SJCRH30 (cell line): ENCODE measurements around the gene STRA8. TPM values are rescaled to one million over a fixed set of nuclear protein-coding genes. Genes with fewer than 3 reads are reported as not detected.
A peak's percentile ranks its signal among the peaks of the same experiment; 100 is the strongest.

Experiments
- DNase-seq, 2 experiments: peaks; one replicate each; pipeline ENCODE4 v3.0.0-alpha.2; 2015 to 2020
- H3K27ac ChIP-seq: fragments of 250-450 bp; sonication (Bioruptor Pico); 2 replicates; pipeline ENCODE4 v1.5.1; 2020; ENCODE audit warnings: mild to moderate bottlenecking, moderate library complexity
- H3K27me3 ChIP-seq: fragments of 250-450 bp; sonication (Bioruptor Pico); 2 replicates; pipeline ENCODE4 v1.5.1; 2020; ENCODE audit warnings: mild to moderate bottlenecking, moderate library complexity
- H3K36me3 ChIP-seq: fragments of 250-450 bp; sonication (Bioruptor Pico); 2 replicates; pipeline ENCODE4 v1.5.1; 2020; ENCODE audit warnings: mild to moderate bottlenecking, moderate library complexity
- H3K4me1 ChIP-seq: fragments of 250-450 bp; sonication (Bioruptor Pico); 2 replicates; pipeline ENCODE4 v1.5.1; 2020; ENCODE audit warnings: mild to moderate bottlenecking, moderate library complexity
- H3K4me3 ChIP-seq: fragments of 250-450 bp; sonication (Bioruptor Pico); 2 replicates; pipeline ENCODE4 v1.5.1; 2020; ENCODE audit warnings: mild to moderate bottlenecking, moderate library complexity
- H3K9me3 ChIP-seq: fragments of 250-450 bp; sonication (Bioruptor Pico); replicated peaks from 2 replicates; pipeline ENCODE4 v1.5.1; 2020; ENCODE audit warnings: mild to moderate bottlenecking, moderate library complexity
- total RNA-seq: library from RNA; depleted of rRNA; stranded (reverse); fragments of >200 nt; shearing (Covaris generic); gene quantifications from 2 replicates; pipeline ENCODE4 v1.2.3, GENCODE V29; 2014

The STRA8 gene
- total RNA-seq, 1 experiment from 2014 or later, result not detected

DNA sequence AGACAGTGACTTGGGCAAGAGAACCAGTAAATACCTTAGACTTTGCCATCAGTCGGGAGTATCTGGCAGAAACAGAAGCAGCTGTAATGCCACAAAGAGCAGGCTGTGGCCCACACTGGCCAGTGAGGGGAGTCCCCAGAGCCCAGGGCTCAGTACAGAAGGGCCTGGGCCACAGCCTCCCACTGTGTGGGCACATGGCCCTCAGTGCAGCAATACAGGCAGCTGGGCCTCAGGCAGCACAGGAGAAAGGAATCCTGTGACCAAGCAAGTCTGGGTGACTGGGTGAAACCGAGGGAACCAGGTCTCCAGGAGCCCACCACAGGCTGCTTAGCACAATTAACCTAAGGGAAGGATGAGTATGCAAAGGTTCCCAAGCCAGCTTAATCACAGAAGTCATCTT lies 36.3 kb upstream of the STRA8 start:
- peaks cover 16% of the 10 kb centered on the region for H3K36me3 ChIP-seq
- no peaks in the 10 kb centered on the region for H3K27me3 ChIP-seq
- H3K27ac ChIP-seq, result no peak overlapping the region
- DNase-seq, result no peak
- peaks cover 17% of the 10 kb centered on the region for H3K4me1 ChIP-seq
- no peak overlapping the region for H3K4me3 ChIP-seq
- no peaks in the 10 kb centered on the region for H3K9me3 ChIP-seq

DNA sequence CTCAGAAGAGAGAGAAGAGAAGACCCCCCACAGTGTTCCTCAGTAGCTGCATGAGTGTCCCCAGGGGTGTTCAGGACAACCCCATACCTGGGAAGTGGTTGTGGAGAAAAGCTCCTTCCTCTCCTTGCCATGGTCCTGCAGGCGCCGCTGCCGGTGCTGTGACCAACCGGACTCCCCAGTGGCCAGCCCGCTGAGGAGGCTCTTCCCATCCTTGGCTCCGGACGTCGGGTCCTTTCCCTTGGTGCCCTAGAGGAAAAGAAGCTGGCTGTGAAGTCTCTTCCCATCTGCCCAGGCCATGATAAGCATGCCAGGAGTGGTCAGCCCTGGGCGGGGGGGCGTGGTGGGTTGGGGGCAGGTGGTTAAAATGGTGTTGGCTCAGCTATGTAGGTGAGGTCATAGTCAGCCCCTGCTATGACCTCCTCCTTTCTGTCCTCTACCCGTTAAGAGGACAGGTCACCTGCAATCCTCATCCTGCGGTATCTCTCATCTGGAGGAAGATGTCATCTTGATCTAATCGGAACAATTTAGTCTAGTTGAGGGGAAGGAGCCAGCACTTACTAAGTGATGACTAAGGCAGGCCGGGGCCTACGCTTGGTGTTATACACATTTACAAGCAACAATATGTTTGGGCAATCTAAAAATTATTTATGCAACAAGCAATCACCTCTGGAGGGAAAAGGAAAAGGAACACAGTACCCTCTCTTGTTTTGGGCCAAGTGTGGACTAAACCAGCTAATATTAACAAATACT lies 35.6 kb upstream of the STRA8 start:
- peaks cover 18% of the 10 kb centered on the region for H3K36me3 ChIP-seq

DNA sequence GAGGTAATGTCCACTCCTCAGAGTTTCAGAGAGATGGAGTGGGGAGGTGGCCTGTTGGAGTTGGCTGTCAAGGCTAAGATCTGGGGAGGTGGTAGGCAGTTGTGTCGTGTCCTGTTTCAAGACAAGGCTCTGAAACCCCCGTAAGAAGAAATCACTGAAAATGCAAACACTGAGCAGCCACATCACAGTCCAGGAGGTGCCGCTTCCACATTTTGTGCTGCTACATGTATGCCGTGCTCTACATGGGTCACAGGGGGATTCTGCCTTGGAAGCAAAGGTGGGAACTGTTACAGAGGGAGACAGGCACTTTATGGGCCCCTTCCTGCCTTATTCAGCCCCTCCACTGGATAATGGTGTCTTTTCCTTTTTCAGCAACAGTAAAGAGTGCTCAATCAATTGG lies 34.2 kb upstream of the STRA8 start:
- Histone ChIP-seq H3K36me3 (peaks cover 22% of the 10 kb centered on the region), H3K9me3 (no peaks in the 10 kb centered on the region), H3K4me3 (no peak overlapping the region), H3K27ac (no peak overlapping the region), H3K4me1 (peaks cover 17% of the 10 kb centered on the region), H3K27me3 (no peaks in the 10 kb centered on the region)
- no peak for DNase-seq

More for the DNA sequence above, 35.6 kb upstream of the STRA8 start:
- no peak for DNase-seq
- peaks cover 17% of the 10 kb centered on the region for H3K4me1 ChIP-seq
- no peaks in the 10 kb centered on the region for H3K9me3 ChIP-seq
- H3K4me3 ChIP-seq, result no peak overlapping the region
- H3K27ac ChIP-seq, result no peak overlapping the region
- H3K27me3 ChIP-seq, result no peaks in the 10 kb centered on the region

DNA sequence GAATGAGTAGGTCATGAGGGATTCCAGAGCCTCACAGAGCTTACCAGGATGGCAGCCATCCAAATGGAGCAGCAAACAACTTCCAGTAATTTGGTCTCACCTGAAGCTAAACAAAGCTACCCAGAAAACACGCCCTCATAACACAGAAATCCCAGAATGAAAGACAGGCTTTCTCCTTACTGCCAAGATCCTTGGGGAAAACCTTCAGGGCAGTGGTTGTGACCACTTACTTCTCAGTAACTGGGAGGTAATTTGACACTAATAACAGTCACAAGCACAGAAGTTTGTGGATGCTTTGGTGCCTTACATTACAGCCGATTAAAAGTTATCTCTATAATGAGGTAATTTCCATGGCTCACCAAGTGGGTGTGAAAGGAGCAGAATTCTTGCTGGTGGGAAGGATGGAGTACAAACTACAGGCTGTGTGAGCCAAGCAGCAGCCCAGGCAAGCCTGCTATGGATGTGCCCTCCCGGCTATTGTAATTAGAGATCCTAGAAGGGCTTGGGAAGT lies 32.8 kb upstream of the STRA8 start:
- peak; percentile 55 to 79 for DNase-seq
- H3K27ac ChIP-seq, result peak overlapping the region; percentile 10; the same call in 1 of the 2 replicates
- H3K27me3 ChIP-seq, result no peaks in the 10 kb centered on the region
- H3K4me3 ChIP-seq, result no peak overlapping the region
- H3K4me1 ChIP-seq, result peaks cover 17% of the 10 kb centered on the region
- H3K9me3 ChIP-seq, result no peaks in the 10 kb centered on the region
- peaks cover 19% of the 10 kb centered on the region for H3K36me3 ChIP-seq

DNA sequence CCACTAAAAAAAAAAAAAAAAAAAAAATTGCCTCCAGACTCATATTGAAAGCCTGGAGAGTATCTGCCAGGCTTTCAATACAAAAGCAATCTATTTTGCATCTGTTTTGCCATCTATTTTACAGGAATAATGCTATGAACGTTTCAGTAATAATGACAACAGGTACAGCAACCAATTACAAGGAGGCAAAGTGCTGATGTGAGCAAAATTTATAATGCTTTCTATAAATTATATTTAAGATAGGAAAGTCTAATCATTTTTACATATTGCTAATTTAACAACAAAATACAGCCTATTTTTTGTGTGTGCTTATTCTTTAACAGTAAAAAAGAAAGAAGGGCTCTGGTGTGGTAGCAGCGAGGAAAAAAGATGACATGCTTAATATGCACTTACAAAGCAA lies 32.3 kb upstream of the STRA8 start:
- Histone ChIP-seq H3K4me1 (peaks cover 17% of the 10 kb centered on the region), H3K27ac (no peak overlapping the region; the same call in 1 of the 2 replicates), H3K4me3 (no peak overlapping the region), H3K9me3 (no peaks in the 10 kb centered on the region), H3K27me3 (no peaks in the 10 kb centered on the region), H3K36me3 (peaks cover 19% of the 10 kb centered on the region)
- no peak for DNase-seq

DNA sequence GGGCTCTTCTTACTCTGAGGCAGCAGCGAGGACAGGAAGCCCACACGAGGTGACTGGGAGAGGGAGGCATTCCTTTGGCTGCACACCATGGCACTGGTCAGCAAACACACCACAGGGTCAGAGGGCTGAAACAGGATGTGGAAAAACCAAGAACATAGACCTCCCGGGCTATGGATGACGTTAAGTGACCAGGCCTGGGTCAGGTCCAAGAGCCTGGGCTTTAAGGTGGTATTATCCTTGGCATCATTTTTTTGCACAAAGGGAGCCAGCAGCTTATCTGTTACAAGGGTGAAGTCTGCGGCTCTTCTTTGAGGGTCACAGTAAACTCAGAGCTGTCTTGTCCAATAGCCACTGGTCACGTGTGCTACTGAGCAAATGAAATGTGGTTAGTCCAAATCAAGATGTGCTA lies 29.3 kb upstream of the STRA8 start:
- no peak overlapping the region for H3K27ac ChIP-seq
- no peak overlapping the region for H3K4me3 ChIP-seq
- no peaks in the 10 kb centered on the region for H3K27me3 ChIP-seq
- H3K9me3 ChIP-seq, result no peaks in the 10 kb centered on the region
- H3K36me3 ChIP-seq, result peaks cover 15% of the 10 kb centered on the region
- peaks cover 17% of the 10 kb centered on the region for H3K4me1 ChIP-seq
- no peak for DNase-seq

DNA sequence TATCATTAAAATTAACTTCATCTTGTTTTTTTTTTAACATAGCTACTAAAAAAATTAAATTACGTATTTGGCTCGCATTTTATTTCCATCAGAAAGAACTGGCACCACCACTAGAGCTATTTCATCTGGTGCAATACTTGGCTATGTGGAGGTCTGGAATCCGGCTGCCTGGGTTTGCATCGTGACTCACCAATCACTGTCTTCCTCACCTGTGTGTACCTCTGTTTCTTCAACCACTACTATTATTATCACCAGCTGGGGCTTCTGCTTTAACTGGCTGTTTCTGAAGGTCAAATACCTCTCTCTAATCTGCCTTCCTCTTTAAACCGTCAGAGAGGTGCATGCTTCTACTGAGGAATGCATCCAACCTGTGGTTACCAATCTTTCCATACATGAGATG lies 28.8 kb upstream of the STRA8 start:
- Histone ChIP-seq H3K9me3 (no peaks in the 10 kb centered on the region), H3K36me3 (peaks cover 13% of the 10 kb centered on the region), H3K27me3 (no peaks in the 10 kb centered on the region), H3K4me1 (peaks cover 17% of the 10 kb centered on the region), H3K4me3 (no peak overlapping the region), H3K27ac (no peak overlapping the region)
- no peak for DNase-seq

DNA sequence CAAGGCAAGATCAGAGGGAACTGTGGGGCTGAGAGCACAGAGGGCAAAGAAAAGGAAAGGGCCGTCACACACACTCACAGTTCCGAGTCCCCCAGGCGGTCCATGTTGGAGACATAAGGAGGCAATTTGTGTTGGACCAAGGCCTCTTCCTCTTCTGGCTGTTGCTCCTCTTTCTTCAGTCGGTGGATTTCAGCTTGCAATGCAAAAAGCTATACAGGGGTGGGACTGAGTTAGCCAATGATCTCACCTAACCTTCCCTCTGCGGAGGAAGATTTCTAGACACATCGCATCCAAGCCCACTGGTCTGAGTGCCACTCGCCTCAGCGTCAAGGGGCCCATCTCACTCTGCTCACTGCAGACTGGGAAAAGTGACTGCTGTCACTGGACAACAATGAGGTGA lies 27.8 kb upstream of the STRA8 start:
- Histone ChIP-seq H3K27ac (no peak overlapping the region), H3K36me3 (peaks cover 8% of the 10 kb centered on the region), H3K9me3 (no peaks in the 10 kb centered on the region), H3K4me3 (no peak overlapping the region), H3K27me3 (no peaks in the 10 kb centered on the region), H3K4me1 (peaks cover 9% of the 10 kb centered on the region)
- no peak for DNase-seq

DNA sequence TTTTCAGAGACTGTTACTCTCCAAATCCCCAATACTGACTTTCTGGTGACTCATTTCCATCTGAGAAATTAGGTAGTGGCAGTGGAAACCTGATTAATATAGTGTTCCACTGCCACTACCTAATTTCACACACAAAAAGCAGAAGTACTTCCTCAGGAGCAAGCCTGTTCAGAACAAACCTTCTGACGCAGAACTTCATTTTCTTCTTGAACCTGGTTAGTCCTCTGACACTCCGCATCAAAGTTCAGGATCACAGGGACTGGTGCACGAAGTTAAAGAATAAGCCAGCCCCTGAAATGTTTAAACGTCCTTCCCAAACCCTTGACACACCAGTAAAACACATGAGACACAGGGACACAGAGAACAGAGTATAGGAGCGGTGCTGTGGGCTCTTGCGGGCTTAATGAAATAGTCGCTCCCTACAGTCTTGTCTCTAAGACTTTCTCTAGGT lies 26.7 kb upstream of the STRA8 start:
- DNase-seq, result no peak
- no peaks in the 10 kb centered on the region for H3K9me3 ChIP-seq
- H3K27me3 ChIP-seq, result no peaks in the 10 kb centered on the region
- peaks cover 8% of the 10 kb centered on the region for H3K36me3 ChIP-seq
- H3K4me1 ChIP-seq, result no peaks in the 10 kb centered on the region
- no peak overlapping the region for H3K4me3 ChIP-seq
- no peak overlapping the region for H3K27ac ChIP-seq

DNA sequence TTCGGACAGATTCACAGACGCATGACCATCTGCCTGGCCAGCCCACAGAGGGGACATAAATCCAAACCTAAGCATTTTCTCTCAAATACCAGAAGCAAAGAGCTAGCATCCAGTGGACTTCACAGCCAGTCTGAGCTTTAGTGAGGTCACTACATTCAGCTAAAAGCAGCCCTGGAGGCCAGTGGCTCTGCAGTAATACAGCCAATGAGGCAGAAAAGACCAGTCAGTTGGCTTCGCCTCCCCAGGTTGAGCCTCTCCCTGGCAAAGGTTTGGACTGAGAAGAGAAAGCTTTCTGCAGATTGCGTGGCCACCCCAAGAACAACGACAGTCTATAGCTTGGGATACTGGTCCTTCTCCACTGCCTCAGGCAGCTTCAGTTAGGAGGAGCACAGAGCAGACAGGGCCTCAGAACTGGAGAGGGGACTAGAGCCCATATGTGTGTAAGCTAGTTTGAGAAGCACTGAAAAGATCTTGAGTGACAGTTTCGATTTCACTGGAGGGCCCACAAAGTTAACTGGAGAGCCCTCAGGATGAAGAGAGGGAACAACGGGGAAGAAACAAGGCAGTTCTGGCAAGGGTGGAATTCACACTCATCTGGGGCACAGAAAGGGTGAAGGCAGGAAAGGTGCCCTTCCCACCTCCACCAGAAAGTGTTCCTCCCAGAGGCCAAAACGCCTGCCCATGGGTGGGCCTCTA lies 26.1 kb upstream of the STRA8 start:
- Histone ChIP-seq H3K27ac (no peak overlapping the region), H3K36me3 (peaks cover 4% of the 10 kb centered on the region; the same call in 1 of the 2 replicates), H3K4me3 (no peak overlapping the region), H3K27me3 (no peaks in the 10 kb centered on the region), H3K4me1 (no peaks in the 10 kb centered on the region), H3K9me3 (no peaks in the 10 kb centered on the region)
- DNase-seq, result no peak

DNA sequence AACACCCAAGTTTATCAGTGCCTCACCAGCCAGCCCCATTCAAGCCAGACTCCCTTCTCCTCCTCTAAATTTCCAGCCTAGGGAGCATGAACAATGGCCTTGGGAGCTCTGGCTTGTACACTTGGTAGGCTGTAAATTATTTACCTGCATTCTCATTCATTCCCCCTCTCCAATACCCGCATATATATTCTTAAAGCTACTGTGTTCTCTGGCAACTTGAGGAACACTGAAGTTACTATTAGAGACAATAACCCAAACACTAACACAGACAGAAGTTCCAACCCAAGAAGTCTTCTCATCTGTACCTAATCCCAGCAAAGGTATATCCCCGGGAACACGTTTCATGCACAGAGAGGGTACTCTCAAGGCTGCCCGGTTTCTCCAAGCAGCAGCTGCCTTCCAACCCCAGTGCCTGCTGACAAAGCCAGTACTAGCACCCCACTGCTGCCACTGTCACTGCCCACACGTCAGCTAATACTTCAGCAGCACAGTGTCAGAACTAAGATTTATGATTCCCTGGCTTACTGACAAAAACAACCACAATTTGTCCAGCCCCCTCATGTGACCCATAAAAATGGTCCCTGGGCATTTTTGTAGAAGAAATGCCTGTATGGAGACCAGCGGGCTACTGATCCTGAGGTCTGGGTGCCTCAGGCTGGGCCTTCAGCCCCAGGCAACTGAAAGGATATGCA lies 25.4 kb upstream of the STRA8 start:
- Histone ChIP-seq H3K4me1 (no peaks in the 10 kb centered on the region), H3K27me3 (no peaks in the 10 kb centered on the region), H3K4me3 (no peak overlapping the region), H3K27ac (no peak overlapping the region), H3K36me3 (peaks cover 4% of the 10 kb centered on the region; the same call in 1 of the 2 replicates), H3K9me3 (no peaks in the 10 kb centered on the region)
- no peak for DNase-seq

DNA sequence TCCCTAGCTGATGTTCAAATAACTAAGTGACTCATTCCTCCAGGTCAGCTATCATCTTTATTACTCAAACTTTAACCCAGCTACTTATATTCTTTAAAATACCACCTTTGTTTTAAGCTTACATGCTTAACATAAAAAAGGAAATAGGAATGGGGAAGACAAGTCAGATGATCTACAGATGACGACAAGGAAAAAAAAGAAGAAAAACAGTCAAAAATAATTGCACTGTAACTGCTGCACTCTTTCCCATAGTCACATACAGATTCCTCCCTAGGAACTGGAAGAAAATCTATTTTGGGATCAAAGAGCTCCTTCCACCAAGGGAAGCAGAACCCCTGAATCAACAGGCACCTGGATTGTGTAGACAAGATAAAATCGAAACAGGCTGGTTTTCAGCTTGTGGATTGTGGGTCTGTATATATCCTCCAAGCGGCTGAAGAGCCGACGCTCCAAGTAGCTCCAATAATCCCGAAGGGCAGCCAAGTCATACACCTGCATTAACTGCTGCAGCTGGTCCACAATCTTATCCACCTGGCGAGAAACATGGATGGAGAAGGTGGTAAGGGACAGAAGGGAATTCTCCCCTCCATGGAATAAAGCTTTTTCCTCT lies 24.3 kb upstream of the STRA8 start:
- Histone ChIP-seq H3K4me1 (no peaks in the 10 kb centered on the region), H3K9me3 (no peaks in the 10 kb centered on the region), H3K27me3 (no peaks in the 10 kb centered on the region), H3K27ac (no peak overlapping the region), H3K4me3 (no peak overlapping the region), H3K36me3 (peaks cover 1% of the 10 kb centered on the region; the same call in 1 of the 2 replicates)
- no peak for DNase-seq

DNA sequence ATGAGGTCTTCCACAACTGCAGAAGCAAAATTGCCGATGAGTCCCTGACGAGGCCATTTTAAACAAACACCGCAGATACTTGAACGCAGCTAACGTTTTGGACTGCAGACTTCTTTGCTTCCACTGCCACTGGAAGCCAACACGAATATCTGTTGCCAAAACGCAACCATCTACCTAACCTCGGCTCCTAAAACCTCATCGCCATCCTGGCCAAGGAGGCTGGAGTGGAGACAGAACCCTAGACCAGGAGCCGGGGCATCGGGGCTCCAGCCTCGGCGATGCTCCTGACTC lies 22.8 kb upstream of the STRA8 start:
- Histone ChIP-seq H3K9me3 (no peaks in the 10 kb centered on the region), H3K4me3 (peak overlapping the region; percentile 90), H3K36me3 (no peaks in the 10 kb centered on the region), H3K27ac (peak overlapping the region; percentile 24; the same call in 1 of the 2 replicates), H3K27me3 (no peaks in the 10 kb centered on the region), H3K4me1 (no peaks in the 10 kb centered on the region)
- DNase-seq, result no peak

DNA sequence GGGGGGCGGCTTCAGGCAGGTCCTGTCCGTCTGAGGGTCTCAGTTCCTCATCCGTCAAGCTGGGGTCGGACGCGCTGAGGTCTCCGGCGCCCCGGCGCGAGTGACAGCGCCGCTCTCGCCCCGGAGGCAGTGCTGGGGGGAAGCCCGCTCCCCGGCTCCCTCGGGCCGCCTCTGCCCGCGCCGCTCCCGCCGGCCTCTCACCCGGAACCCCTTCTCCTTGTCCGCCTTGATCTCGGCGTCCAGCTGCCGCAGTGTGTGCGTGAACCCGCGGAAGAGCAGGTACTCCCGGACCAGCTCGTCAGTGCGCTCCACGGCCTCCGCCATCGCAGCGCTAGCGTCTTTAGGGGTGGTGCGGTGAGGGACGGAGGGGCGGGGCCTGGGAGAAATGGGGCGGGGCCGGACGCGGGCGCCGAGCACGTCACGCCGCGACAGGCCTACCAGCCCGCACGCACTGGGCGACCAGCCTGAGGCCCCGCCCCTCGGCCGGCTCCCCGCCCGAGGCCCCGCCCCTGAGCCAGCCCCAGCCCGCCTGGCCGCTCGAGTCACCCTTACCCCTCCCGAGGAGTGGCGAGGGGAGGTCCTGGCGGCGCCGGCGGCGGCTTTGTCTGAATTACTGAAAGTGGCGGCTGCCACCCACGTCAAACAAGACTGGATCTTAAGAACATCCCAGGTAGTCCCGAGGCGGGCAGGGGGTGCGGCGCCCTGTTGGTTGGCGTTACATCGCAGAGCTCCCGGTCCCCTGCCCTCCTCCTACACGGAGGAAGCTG lies 22.3 kb upstream of the STRA8 start, which contains the start of gene WDR91:
WDR91 (minus strand) TSS at position 348 of the 767 bp plus-strand sequence; CDS start at position 324, 24 bp downstream.
- no peaks in the 10 kb centered on the region for H3K9me3 ChIP-seq
- peak; percentile 95 to 96 for DNase-seq
- peak within 1 kb of the TSS; percentile 82 for H3K27ac ChIP-seq
- H3K4me3 ChIP-seq, result peak within 1 kb of the TSS; percentile 90
- no peaks in the 10 kb centered on the region for H3K27me3 ChIP-seq
- H3K4me1 ChIP-seq, result no peaks in the 10 kb centered on the region
- no peaks in the 10 kb centered on the region for H3K36me3 ChIP-seq
